Fibroblast of skin of left biceps (primary cell): ENCODE measurements around the gene COQ10B.
A peak's percentile ranks its signal among the peaks of the same experiment; 100 is the strongest.
"Not testable (repeated sequence)": the region's sequence is repeated elsewhere in the genome, so short reads cannot be mapped to it uniquely, and the experiment has no call there.

Source experiments
- DNase-seq, 2 experiments: peaks; one replicate each; pipeline ENCODE4 v3.0.0-alpha.2; 2013; ENCODE audit warnings: low read depth in 2 of 2

The COQ10B gene

DNA sequence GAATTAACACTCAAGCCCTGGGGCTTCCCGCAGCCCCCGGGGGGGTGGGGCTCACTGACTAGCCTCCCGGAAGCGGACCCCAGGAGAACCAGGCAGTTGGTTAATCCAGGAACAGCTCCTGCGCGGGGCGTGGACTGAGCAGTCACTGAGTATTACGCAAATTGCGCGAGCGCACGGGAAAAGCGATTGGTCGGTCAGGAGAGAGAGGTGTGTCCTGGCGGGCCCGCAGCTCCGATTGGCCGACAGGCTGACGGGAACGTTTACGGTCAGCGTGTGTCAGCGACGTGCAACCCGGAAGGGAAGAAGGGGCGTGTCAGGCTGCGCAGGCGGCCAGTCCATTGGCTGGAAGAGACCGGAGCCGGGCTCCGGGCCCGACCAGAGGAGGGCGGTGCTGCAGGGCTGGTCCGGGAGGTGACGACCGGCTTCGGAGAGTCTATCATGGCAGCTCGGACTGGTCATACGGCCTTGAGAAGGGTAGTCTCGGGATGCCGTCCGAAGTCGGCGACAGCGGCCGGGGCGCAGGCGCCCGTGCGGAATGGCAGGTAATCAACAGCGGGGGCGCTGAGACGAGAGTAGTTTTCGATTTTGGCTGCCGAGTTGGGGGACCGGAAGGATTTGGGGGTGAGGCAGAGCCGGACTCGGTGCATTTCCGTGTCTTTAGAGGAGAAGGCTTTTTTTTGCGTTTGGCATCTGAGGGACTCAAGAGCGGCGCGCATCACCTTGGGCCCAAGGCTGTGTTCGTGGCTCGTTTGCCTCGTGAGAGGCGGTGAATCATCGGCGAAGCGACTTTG lies at the start of gene COQ10B:
Gene COQ10B, plus strand, starts transcription at position 430 of the 791 bp plus-strand sequence. Its CDS starts 9 bp downstream, at position 439.
- peak; percentile 98 to 99 for DNase-seq

DNA sequence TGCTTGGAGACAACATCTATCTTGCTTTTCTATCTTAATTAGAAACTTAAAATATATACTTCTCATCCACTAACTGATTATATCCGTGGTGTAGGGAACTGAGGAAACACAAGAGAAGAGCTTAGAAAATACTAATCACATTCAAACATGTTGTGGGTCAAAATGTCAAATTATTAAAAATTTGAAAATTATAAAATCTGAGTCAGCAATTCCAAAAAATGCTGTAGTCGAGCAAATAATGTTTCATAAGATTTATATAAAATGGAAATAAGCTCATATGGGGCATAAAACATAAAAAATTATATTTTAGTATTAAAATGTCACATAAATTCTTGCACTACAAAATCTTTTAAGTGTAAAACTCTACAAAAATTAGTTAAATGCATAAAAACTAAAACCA lies 47.8 kb upstream of the COQ10B start:
- DNase-seq: no peak

DNA sequence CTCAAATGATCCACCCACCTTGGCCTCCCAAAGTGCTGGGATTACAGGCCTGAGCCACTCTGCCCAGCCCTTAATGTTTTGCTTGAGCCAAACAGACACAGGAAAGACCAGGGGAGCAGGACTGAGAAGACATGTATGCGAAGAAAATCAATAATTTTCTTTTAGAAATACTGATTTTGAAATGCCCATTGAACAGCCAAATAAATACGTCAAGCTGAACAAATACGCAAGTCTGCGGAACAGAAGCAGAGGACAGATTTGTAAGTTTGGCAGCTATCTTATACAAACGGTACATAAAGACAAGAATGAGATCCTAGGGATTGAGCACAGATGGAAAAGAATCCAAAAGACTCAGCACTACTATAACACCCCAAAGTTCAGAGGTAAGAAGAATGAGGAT lies 39.3 kb upstream of the COQ10B start:
- DNase-seq: no peak

DNA sequence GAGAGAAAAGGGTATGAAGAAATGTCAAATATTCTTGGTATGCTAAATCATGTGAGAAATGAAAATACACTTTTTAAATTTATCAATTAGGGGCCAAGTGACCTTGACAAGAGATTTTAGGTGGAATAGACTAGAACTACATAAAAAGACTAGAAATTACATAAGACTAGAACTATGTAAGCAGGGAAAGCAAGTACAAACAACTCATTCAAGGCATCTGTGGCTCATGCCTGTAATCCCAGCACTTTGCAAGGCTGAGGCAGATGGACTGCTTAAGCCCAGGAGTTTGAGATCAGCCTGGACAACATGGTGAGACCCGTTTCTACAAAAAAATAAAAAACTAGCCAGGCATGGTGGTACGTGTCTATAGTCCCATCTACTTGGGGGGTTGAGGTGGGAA lies 38.8 kb upstream of the COQ10B start:
- no peak for DNase-seq

DNA sequence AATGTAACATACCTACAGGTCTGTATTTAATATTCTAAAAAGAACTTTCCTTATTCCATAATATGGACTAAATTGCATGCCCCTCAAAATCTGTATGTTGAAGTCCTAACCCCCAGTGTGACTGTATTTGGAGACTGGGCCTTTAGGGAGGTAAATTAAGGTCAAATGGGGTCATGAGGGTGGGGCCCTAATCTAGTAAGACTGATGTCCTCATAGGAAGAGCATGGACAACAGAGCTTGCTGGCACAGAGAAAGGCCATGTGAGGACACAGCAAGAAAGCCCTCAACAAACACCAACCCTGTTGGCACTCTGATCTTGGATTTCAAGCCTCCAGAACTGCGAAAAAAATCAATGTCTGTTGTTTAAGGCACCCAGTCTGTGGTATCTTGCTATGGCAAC lies 37.1 kb upstream of the COQ10B start:
- no peak for DNase-seq

DNA sequence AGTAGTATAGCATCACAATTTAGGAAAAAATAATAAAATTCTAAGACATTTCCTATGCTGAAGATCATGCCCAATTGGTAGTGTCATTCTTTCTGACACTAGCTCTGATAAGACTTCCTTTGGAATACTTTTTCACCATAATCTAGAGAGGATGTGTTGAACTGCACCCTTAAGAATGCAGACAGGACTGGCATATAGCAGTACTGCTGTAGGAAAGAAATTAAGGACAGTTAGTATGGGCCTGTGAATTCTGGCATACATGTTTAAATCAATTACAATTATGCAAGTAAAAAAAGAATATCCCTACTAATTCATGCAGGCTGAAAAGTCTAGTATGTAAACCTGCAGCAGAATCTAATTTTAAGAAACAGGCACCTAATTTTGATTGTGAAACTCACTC lies 33.9 kb upstream of the COQ10B start:
- no peak for DNase-seq

DNA sequence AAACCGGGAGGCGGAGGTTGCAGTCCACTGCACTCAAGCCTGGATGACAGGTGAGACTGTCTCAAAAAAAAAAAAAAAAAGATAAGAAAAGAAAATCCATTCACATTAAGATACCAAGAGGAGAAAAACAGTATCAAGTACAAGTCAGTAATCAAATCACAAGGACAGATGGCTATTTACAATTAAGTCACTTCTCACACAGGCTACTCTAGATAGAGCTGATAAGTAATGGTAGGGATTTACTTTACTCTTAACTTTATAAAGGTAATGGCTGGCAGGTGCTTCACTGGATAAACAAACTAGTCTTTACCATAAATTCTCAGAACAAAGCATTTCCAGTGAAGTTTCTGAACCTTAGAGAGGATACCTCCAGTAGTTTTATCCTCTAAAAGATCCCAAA lies 30.0 kb upstream of the COQ10B start:
- DNase-seq: no peak

DNA sequence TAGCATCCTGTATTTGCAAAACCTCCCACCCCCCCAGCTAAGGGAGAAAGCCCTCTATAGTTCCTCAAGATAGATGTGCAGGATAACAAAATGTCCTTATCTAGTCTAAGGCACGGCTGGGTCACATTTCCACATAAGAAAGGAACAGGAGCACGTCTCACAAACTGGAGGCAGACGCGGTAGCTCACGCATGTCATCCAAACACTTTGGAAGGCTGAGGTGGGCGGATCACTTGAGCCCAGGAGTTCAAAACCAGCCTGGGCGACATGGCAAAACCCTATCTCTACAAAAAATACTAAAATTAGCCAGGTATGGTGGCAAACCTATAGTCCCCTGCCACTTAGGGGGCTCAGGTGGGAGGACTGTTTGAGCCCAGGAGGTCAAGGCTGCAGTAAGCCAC lies 27.8 kb upstream of the COQ10B start:
- no peak for DNase-seq

DNA sequence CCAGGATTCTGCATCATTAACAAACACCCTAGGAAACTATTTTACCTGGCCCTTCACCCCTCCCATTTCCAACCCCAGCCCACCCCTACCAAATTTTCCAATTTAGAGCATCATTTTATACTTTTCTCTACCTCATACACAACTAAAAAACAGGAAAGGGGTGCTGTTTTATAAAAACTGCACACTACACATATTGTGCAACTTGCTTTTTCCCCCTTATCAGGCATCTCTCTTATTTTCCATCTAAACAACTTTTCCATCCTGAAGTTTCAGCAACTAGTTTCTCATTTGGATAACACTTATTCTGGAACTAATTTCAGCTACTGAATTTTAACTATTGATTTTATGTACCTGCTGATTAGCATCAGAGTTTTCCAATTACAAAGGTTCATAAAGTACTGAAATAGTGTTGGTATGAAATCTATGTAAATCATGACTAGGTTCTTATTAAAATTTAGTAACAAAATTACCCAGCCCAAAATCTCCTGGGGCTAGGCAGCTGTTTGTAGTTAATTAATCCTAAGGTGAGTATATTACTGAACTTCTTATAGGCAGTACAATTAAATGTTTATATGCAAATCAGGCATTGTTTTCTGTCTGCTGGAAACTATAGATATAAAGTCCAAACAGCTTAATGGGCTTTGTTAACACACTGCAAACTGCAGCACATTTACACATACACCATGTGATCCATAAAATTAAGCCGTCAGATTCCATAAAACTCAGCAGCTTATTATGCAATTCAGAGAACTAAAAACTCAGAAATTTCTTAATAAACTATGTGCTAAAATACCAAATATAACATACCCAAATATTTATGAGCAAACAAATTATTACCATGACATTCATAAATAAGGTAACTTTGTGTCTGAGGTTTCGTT lies 26.4 kb upstream of the COQ10B start:
- no peak for DNase-seq

DNA sequence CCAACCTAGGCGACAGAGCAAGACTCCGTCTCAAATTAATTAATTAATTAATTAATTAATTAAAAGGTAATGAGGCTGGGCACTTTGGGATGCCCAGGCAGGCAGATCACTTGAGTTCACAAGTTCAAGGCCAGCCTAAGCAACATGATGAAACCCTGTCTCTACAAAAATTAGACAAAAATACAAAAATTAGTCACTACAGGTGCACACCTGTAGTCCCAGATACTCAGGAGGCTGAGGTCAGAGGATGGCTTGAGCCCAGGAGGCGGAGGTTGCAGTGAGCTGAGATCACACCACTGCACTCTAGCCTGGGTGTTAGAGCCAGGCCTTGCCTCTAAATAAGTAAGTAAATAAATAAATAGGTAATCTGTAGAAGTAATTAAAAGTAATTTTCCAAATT lies 25.4 kb upstream of the COQ10B start:
- no peak for DNase-seq

DNA sequence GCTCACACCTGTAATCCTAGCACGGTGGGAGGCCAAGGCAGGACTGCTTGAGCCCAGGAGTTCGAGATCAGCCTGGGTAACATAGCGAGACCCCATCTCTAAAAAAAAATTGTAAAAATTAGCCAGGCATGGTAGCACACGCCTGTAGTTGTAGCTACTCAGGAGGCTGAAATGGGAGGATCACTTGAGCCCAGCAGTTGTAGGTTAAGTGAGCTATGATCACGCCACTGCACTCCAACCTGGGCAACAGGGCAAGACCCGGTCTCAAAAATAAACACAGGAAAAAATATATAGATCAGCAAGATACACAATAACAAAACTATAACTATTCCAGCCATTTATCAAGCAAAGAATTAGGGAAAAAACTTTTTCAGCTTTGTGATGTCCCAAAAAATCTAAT lies 21.5 kb upstream of the COQ10B start:
- DNase-seq: no peak

DNA sequence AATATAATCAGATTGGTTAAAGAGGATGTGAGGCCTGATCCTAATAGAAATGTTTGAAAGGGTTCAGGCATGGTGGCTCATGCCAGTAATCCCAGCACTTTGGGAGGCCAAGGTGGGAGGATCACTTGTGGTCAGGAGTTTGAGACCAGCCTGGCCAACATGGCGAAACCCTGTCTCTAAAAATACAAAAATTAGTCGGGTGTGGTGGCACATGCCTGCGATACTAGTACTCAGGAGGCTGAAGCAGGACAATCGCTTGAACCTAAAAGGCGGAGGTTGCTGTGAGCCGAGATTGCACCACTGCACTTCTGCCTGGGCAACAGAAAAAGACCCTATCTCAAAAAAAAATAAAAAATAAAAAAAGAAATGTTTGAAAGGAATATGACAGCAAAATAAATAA lies 20.8 kb upstream of the COQ10B start:
- DNase-seq: not testable (repeated sequence)

DNA sequence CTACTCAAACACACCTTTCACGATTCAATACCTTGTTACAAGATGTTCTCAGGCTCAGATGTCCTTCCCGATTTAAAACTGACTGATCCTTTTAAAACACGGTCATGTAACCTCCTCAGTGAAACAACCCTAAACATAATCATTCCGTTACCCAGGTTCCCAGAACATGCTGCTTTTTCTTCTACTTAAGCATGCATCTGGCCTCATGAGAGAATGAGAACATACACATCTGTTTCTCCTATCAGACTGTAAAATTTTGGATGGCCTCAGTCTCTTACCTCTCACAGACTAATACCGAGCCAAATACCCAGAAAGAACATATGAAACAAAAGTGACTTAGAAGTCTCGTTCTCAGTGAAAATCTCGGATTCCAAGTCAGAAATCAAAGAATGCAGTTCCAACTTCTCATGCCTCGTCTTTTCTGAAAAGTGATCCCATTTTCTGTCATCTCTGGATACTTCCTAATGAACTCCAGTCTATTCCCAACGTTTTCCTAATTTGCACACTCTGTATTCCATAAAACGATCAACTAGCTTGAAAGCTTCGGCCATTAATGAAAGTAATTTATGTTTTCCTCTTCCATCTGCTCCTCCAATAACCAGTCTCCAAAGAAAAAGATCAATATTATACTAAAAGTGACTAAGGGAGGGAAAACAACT lies 19.4 kb upstream of the COQ10B start:
- no peak for DNase-seq

DNA sequence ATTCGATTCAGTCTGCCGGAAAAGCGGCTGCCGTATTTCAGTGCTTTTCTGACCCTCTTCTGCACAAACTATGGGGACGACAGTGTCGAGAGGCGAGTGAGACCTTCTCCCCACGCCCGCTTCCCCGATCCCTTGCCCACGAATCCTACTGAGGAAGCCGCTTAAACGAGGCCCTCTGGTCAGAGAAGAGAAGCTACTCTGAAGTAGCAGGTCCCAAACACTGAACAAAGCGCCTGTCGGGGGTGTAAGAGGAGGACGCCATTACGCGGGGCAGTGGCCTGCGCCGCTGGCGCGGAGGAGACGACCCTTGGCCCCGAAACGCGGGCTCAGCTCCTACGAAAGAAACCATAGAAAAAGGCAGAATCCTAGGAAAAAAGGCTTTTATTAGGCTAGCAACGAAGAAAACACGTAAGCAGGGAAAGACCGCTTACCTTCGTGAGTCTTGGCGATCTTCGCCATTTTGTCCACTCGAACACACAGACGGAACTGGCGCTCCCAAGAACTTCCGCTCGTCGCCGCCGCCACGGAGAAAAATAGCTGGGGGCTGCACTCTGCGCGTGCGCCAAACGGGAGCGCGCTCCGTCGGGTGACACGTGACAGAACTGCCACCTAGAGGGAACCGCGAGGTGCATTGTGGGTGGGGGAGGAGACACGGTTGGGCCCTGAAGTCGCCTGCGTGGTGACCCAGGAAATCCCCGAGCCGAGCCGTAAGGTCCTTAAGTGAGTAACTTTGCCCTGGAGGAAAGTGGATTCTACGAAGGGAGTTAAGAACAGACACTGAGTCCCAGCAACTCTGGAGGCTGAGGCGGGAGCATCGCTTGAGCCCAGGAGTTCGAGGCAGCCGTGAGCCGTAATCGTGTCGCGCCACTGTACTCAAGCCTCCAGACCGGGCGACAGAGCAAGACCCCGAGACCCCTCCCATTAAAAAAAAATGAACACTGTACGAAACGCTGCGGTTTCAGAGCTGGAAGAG lies 18.5 kb upstream of the COQ10B start, which contains the start of gene SF3B1:
Gene SF3B1, minus strand, starts transcription at position 488 of the 973 bp plus-strand sequence. Its CDS starts 29 bp downstream, at position 459.
- DNase-seq: peak; percentile 90 to 92

DNA sequence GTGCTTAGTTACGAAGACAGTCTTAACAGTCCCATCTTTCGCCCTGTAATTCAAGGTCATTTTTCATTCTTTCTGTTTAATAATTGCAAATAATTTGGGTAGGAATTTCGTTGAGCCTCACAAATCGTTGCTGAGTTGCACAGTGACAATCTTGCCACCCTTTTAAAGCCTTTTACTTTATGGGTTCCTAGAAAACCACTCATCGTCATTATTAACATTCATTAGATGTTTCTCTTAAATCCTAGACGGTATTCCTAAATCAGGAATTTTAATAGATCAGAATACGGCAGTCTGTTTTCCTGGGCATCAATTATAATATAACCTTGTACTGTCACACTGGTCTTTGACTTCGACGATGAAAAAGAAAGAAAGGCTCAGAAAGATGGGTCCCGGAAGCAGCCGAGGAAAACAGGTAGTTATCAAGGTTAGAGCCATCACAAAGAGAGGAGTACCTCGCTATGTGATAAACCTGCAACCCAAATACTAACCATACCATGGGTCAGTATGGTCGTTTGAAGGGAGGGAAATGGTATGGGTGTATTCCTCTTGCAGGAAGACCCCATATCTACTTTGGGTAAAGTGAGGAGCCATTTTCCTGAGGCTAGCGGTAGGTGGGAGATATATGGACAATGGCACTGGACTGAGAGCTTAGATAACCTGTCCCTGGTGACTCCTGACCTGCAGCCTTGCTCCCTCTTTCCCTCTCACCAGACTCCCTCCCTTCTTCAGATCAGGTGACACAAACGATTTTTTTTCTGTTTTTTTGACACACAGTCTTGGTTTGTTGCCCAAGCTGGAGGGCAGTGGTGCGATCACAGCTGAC lies 17.5 kb upstream of the COQ10B start:
- no peak for DNase-seq

DNA sequence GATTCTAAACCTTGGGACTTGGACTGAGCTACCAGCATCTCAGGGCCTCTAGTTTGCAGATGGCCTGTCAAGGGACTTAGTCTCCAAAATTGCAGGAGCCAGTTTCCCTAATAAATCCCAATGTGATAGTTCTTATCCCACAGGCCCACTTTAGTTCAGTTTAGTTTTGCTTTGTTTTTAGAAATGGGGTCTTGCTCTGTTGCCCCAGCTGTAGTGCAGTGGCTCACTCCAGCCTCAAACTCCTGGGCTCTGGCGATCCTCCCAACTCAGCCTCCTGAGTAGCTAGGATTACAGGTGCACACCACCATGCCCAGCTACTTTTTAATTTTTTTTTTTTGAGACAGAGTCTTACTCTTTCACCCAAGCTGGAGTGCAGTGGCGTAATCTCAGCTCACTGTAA lies 16.0 kb upstream of the COQ10B start:
- no peak for DNase-seq

DNA sequence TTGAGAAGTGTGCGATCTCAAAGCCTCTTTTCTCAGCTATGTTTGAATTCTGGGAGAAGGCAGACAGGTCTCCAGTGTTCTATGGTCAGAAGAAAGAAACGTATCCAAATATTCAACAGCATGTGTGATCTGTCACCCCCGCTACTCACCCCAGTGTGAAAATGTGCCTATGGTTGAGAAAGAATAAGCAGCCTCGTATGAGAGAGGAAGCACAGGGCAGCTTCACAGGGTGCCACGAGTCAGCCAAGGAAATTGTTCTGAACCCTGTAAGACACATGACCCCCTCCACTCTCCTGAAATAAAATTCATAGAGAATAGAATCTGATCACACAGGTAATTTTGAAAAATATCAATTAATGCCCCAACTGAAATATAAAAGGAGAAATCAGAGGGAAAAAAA lies 10.5 kb upstream of the COQ10B start:
- no peak for DNase-seq

DNA sequence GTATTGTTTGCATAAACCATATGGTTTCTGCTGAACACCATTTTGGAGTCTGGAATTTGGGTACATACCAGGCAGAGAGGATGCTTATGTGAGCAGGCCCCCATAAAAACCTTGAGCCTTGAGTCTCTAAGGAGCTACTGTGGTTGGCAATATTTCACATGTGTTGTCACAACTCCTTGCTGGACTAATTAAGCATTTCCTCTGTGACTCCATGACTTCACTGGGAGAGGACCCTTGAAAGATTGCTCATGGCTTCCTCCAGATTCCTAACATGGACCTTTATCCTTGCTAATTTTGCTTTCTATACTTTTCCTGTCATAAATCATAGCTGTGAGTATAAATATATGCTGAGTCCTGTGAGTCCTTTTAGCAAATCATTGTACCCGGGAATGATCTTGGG lies 7.6 kb upstream of the COQ10B start:
- DNase-seq: peak in 1 of 2 experiments; percentile 20

DNA sequence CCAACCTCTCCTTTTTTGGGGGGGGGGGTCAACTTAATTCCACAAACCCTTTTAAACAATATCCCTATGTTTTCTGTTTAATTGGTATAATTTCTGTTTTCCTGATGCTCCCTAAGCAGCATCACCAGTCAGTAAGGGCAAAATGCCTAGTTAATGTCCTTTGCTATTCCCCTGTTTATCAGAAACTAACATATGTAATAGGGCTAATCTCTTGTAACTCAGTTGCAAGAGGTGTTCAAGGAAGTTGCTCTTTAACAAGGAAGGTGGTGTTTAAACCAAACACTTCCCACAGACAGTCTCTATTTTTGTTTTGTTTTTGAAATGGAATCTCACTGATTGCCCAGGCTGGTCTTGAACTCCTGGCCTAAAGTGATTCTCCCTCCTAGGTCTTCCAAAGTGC lies 6.5 kb upstream of the COQ10B start:
- no peak for DNase-seq

DNA sequence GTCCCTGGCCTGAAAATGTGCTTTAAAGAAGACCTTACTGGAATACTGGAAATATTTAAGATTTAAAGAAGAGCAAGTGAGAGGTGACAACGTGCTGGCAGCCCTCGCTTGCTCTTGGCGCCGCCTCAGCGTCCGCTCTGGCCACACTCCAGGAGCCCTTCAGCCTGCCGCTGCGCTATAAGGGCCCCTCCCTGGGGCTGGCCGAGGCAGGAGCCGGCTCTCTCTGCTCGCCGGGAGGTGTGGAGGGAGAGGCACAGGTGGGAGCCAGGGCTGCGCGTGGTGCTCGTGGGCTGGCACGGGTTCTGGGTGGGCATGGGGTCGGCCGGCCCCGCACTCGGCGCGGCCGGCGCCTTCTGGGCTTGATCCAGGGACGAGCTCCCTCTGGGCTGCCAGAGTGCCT lies 2.9 kb upstream of the COQ10B start:
- DNase-seq: no peak
